IMR-90 (cell line): ENCODE data around the gene RPTOR. TPM values are rescaled to one million over a fixed set of nuclear protein-coding genes. Genes with fewer than 3 reads are reported as not detected.

Experiments
- ATAC-seq: fragments of 200-7000 bp; cut with Tn5 transposase; 2 replicates; pipeline ENCODE4 v1.9.1; 2020; ENCODE audit warnings: low read depth, mild to moderate bottlenecking, moderate library complexity
- BruUV-seq: library from RNA; stranded (reverse); fragments of 400-500 nt; replicated peaks from 2 replicates; lab custom pipeline; 2021; lab: Mats Ljungman, UMichigan
- CTCF ChIA-PET: fragments of 300-600 bp; formaldehyde crosslinking; extraction: SDS; loops from one replicate; lab custom pipeline; 2021; ENCODE audit warnings: antibody characterized with exemption; lab: Yijun Ruan, JAX
- POLR2A ChIA-PET: fragments of 300-600 bp; sonication (Branson Sonifier 250); formaldehyde crosslinking; loops from one replicate; lab custom pipeline; 2022; ENCODE audit warnings: antibody characterized with exemption; ENCODE audit not compliant: unreplicated experiment; lab: Charles Lee
- DNase-seq: peaks from one replicate; pipeline ENCODE4 v3.0.0; 2013
- H2AFZ ChIP-seq: replicated peaks from 2 replicates; pipeline ENCODE3; 2013; ENCODE audit warnings: low read length, mild to moderate bottlenecking; ENCODE audit not compliant: poor library complexity
- H2AK5ac ChIP-seq: 2 replicates; pipeline ENCODE4 v1.6.1; 2013; ENCODE audit warnings: low read depth, low read length, inconsistent platforms
- H2AK9ac ChIP-seq: replicated peaks from 2 replicates; pipeline ENCODE3; 2013; ENCODE audit warnings: mild to moderate bottlenecking, low read depth, low read length, moderate library complexity; ENCODE audit not compliant: poor library complexity
- H2BK120ac ChIP-seq: 2 replicates; pipeline ENCODE4 v1.6.1; 2013; ENCODE audit warnings: low read depth, low read length, inconsistent platforms
- H2BK15ac ChIP-seq: 3 replicates; pipeline ENCODE4 v1.6.1; 2013; ENCODE audit warnings: low read depth, low read length, inconsistent platforms
- H2BK20ac ChIP-seq: 2 replicates; pipeline ENCODE4 v1.6.1; 2013; ENCODE audit warnings: low read depth, mild to moderate bottlenecking, inconsistent platforms, low read length, moderate library complexity
- H2BK5ac ChIP-seq: 2 replicates; pipeline ENCODE4 v1.6.1; 2013; ENCODE audit warnings: mild to moderate bottlenecking, low read depth, low read length, inconsistent platforms; ENCODE audit not compliant: poor library complexity, severe bottlenecking
- H3K14ac ChIP-seq: replicated peaks from 2 replicates; pipeline ENCODE4 v1.6.1; 2013; ENCODE audit warnings: low read depth, low read length, inconsistent platforms
- H3K18ac ChIP-seq: 2 replicates; pipeline ENCODE4 v1.6.1; 2013; ENCODE audit warnings: low read depth, low read length, control low read depth
- H3K23ac ChIP-seq: 2 replicates; pipeline ENCODE4 v1.6.1; 2013; ENCODE audit warnings: low read depth, low read length, inconsistent platforms
- H3K27ac ChIP-seq: 2 replicates; pipeline ENCODE4 v1.5.1; 2013; ENCODE audit warnings: mild to moderate bottlenecking, control low read depth, low read length; ENCODE audit not compliant: insufficient read depth
- H3K27me3 ChIP-seq: 2 replicates; pipeline ENCODE4 v1.6.1; 2013; ENCODE audit warnings: low read length; ENCODE audit not compliant: control insufficient read depth, insufficient read depth
- H3K36me3 ChIP-seq: 2 replicates; pipeline ENCODE4 v1.6.1; 2013; ENCODE audit warnings: low read length, mixed read lengths; ENCODE audit not compliant: control insufficient read depth, insufficient read depth
- H3K4ac ChIP-seq: 2 replicates; pipeline ENCODE4 v1.6.1; 2013; ENCODE audit warnings: low read depth, low read length, inconsistent platforms
- H3K4me1 ChIP-seq: 2 replicates; pipeline ENCODE4 v1.6.1; 2013; ENCODE audit warnings: low read length, mixed read lengths; ENCODE audit not compliant: control insufficient read depth, insufficient read depth
- H3K4me2 ChIP-seq: 2 replicates; pipeline ENCODE4 v1.6.1; 2013; ENCODE audit warnings: low read depth, mild to moderate bottlenecking, control low read depth, low read length, moderate library complexity
- H3K4me3 ChIP-seq: 2 replicates; pipeline ENCODE4 v1.5.1; 2013; ENCODE audit warnings: low read depth, mild to moderate bottlenecking, control low read depth, low read length, moderate library complexity; ENCODE audit not compliant: insufficient read depth
- H3K56ac ChIP-seq: 2 replicates; pipeline ENCODE4 v1.6.1; 2013; ENCODE audit warnings: low read length, inconsistent platforms; ENCODE audit not compliant: insufficient read depth; ENCODE audit errors: extremely low read depth
- H3K79me1 ChIP-seq, 2 experiments: 2 replicates each; pipeline ENCODE4 v1.6.1; 2013; ENCODE audit warnings: low read length in 2 of 2, inconsistent platforms in 1 of 2, low read depth in 1 of 2
- H3K9ac ChIP-seq: 2 replicates; pipeline ENCODE4 v1.6.1; 2013; ENCODE audit warnings: low read depth, low read length, control low read depth
- H3K9me1 ChIP-seq: 2 replicates; pipeline ENCODE4 v1.6.1; 2013; ENCODE audit warnings: low read length, inconsistent platforms; ENCODE audit not compliant: insufficient read depth
- H3K9me3 ChIP-seq: 2 replicates; pipeline ENCODE4 v1.6.1; 2013; ENCODE audit warnings: low read length; ENCODE audit not compliant: control insufficient read depth, insufficient read depth
- H4K20me1 ChIP-seq: 2 replicates; pipeline ENCODE4 v1.6.1; 2013; ENCODE audit warnings: low read length, inconsistent platforms; ENCODE audit not compliant: insufficient read depth
- H4K5ac ChIP-seq: 2 replicates; pipeline ENCODE4 v1.6.1; 2013; ENCODE audit warnings: mild to moderate bottlenecking, low read depth, low read length, control low read depth
- H4K8ac ChIP-seq, 2 experiments: 2 replicates each; pipeline ENCODE4 v1.6.1; 2013; ENCODE audit warnings: low read depth in 2 of 2, low read length in 2 of 2, control low read depth in 1 of 2, inconsistent platforms in 1 of 2
- H4K91ac ChIP-seq: 2 replicates; pipeline ENCODE4 v1.6.1; 2013; ENCODE audit warnings: low read depth, low read length, inconsistent platforms; ENCODE audit not compliant: insufficient read depth
- BHLHE40 ChIP-seq: fragments of 150-350 bp; IDR thresholded peaks from 2 replicates; pipeline ENCODE4 v1.6.1; 2016; ENCODE audit warnings: mild to moderate bottlenecking, low read depth, low read length
- CEBPB ChIP-seq: IDR thresholded peaks from 2 replicates; pipeline ENCODE4 v1.6.1; 2012; ENCODE audit warnings: low read depth, low read length, improper control_type of control experiment
- ELK1 ChIP-seq: fragments of 150-350 bp; IDR thresholded peaks from 2 replicates; pipeline ENCODE4 v1.6.1; 2016; ENCODE audit warnings: low read depth, mild to moderate bottlenecking, low read length, moderate library complexity, borderline replicate concordance
- MAFK ChIP-seq: IDR thresholded peaks from 2 replicates; pipeline ENCODE4 v1.6.1; 2012; ENCODE audit warnings: low read depth, low read length, improper control_type of control experiment
- MAZ ChIP-seq: IDR thresholded peaks from 2 replicates; pipeline ENCODE4 v1.6.1; 2012; ENCODE audit warnings: low read depth, mild to moderate bottlenecking, low read length, improper control_type of control experiment, moderate library complexity, borderline replicate concordance
- MXI1 ChIP-seq: IDR thresholded peaks from 2 replicates; pipeline ENCODE4 v1.6.1; 2012; ENCODE audit warnings: low read depth, mild to moderate bottlenecking, low read length, moderate library complexity, borderline replicate concordance
- NFE2L2 ChIP-seq: fragments of 150-350 bp; IDR thresholded peaks from 2 replicates; pipeline ENCODE4 v1.6.1; 2016; ENCODE audit warnings: low read depth, mild to moderate bottlenecking, low read length
- RFX5 ChIP-seq: IDR thresholded peaks from 2 replicates; pipeline ENCODE4 v1.8.0; 2012; ENCODE audit warnings: low read depth, mild to moderate bottlenecking, low read length, moderate library complexity
- SMC3 ChIP-seq: fragments of 150-350 bp; IDR thresholded peaks from 2 replicates; pipeline ENCODE4 v1.6.1; 2016; ENCODE audit warnings: low read depth, mild to moderate bottlenecking, antibody characterized with exemption, low read length, moderate library complexity
- WGBS, 2 experiments: methylation state at CpG; one replicate each; pipeline versions ENCODE4 v1.1.5 to v1.1.7; 2013; ENCODE audit warnings: missing lambda C conversion rate in 2 of 2; ENCODE audit not compliant: insufficient read length in 1 of 2; ENCODE audit errors: extremely low coverage in 2 of 2; 5-methylcytosine and 5-hydroxymethylcytosine counted together
- dilution Hi-C: fragments of 300-500 bp; cut with HindIII; formaldehyde crosslinking; loops from one replicate; pipeline ENCODE4 v1.14.3; 2018; ENCODE audit warnings: low sequenced_read_pairs; ENCODE audit not compliant: unreplicated experiment
- in situ Hi-C: fragments of 300-500 bp; cut with MboI; formaldehyde crosslinking; loops from 3 replicates; pipeline ENCODE4 v1.14.3; 2019; ENCODE audit warnings: low sequenced_read_pairs, inconsistent platforms, mixed read lengths
- intact Hi-C: fragments of 100-400 bp; cut with micrococcal nuclease; formaldehyde crosslinking; loops from 2 replicates; pipeline ENCODE4 v1.10.0; 2022
- polyA plus RNA-seq, 3 experiments: library from polyadenylated mRNA; depleted of rRNA; stranded (reverse); fragments of >200 nt; gene quantifications; 2 replicates each; pipeline ENCODE4 v1.2.3, GENCODE V29; 2012; ENCODE audit warnings: low replicate concordance in 1 of 3
- total RNA-seq: library from RNA; depleted of rRNA; stranded (reverse); fragments of >200 nt; gene quantifications from 2 replicates; pipeline ENCODE4 v1.2.3, GENCODE V29; 2012
- TF ChIP-seq, protein P1 (sequence below): fragments of 150-350 bp; IDR thresholded peaks from 2 replicates; pipeline ENCODE4 v1.6.1; 2017; ENCODE audit warnings: mild to moderate bottlenecking, antibody characterized with exemption, low read length, low read depth

RPTOR gene
- total and polyA plus RNA-seq, 2 of the 4 experiments (the other 2 are of a cell fraction), result 10.8 to 14.7 TPM

GRCh38 chr17:80845863-80846671 is 301.4 kb downstream of the RPTOR start:
- no peak overlapping the region for H3K14ac ChIP-seq
- H3K4me3 ChIP-seq, result no peak overlapping the region
- intact Hi-C loops (no loop called here), dilution Hi-C loops (no loop called here), in situ Hi-C loops (no loop called here)
- no peak overlapping the region; the same call in 1 of the 2 replicates for H4K91ac ChIP-seq
- DNase-seq, result no peak
- POLR2A ChIA-PET, result no interaction called here
- H3K36me3 ChIP-seq, result peaks cover 22% of the 10 kb centered on the region
- no peak overlapping the region for H4K5ac ChIP-seq
- no peak overlapping the region for H3K27ac ChIP-seq
- TF ChIP-seq, protein P1, sequence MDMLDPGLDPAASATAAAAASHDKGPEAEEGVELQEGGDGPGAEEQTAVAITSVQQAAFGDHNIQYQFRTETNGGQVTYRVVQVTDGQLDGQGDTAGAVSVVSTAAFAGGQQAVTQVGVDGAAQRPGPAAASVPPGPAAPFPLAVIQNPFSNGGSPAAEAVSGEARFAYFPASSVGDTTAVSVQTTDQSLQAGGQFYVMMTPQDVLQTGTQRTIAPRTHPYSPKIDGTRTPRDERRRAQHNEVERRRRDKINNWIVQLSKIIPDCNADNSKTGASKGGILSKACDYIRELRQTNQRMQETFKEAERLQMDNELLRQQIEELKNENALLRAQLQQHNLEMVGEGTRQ, result no peak
- TF ChIP-seq NFE2L2 (no peak), ELK1 (no peak), MAZ (no peak), RFX5 (no peak), CEBPB (no peak), MXI1 (no peak), BHLHE40 (no peak), MAFK (no peak), SMC3 (no peak)
- no peak overlapping the region for H2AK5ac ChIP-seq
- no peaks in the 10 kb centered on the region for H3K27me3 ChIP-seq
- ATAC-seq, result no peak
- no peak overlapping the region for H3K4me2 ChIP-seq
- no peak overlapping the region for H3K56ac ChIP-seq
- no peak overlapping the region for H3K18ac ChIP-seq
- H4K20me1 ChIP-seq, result no peaks in the 10 kb centered on the region
- H2AK9ac ChIP-seq, result no peak overlapping the region
- H2BK5ac ChIP-seq, result no peak overlapping the region
- H3K79me1 ChIP-seq, result no peaks in the 10 kb centered on the region; a peak in 1 of 4 replicates
- CTCF ChIA-PET, result no interaction called here
- no peak overlapping the region for H4K8ac ChIP-seq
- H2BK15ac ChIP-seq, result no peak overlapping the region
- H2BK120ac ChIP-seq, result no peak overlapping the region
- H2BK20ac ChIP-seq, result no peak overlapping the region
- H3K9ac ChIP-seq, result no peak overlapping the region
- no TSS peak for BruUV-seq
- peaks cover 2% of the 10 kb centered on the region; the same call in 1 of the 2 replicates for H3K4me1 ChIP-seq
- H3K23ac ChIP-seq, result no peak overlapping the region
- no peak overlapping the region for H2AFZ ChIP-seq
- peaks cover 3% of the 10 kb centered on the region; the same call in 1 of the 2 replicates for H3K9me1 ChIP-seq
- no peaks in the 10 kb centered on the region for H3K9me3 ChIP-seq
- no peak overlapping the region for H3K4ac ChIP-seq
- WGBS, 2 experiments, result 88% methylated on average over 23 of the region's 36 CpGs; no CpG with 5 or more reads in 1 of the 2 experiments
